Omental fat pad (tissue), 4 donors: ENCODE data around the gene DAPK1. TPM values are rescaled to one million over a fixed set of nuclear protein-coding genes. Genes with fewer than 3 reads are reported as not detected.
A peak's percentile ranks its signal among the peaks of the same experiment; 100 is the strongest.

Source experiments
- ATAC-seq: fragments of 150-250 bp; one replicate; pipeline ENCODE4 v1.9.1; 2016; ENCODE audit warnings: mild to moderate bottlenecking, moderate library complexity; ENCODE audit not compliant: low FRiP score
- DNase-seq: peaks from one replicate; pipeline ENCODE4 v3.0.0-alpha.2; 2019; ENCODE audit warnings: low spot score
- total RNA-seq, 4 donors: library from RNA; depleted of rRNA; stranded (reverse); fragments of >200 nt; gene quantifications; one replicate each; pipeline ENCODE4 v1.1.0, GENCODE V29; 2016
- TF ChIP-seq, protein P1 (sequence below), 3 donors: fragments of 450-650 bp; IDR thresholded peaks; one replicate each; pipeline ENCODE4 v1.5.1; 2016 to 2017; ENCODE audit warnings: antibody characterized with exemption in 3 of 3, mild to moderate bottlenecking in 3 of 3, moderate library complexity in 2 of 3

The DAPK1 gene
- total RNA-seq, 4 donors from 2014 or later = 56.1 to 214 (median 88.1) TPM

GRCh38 chr9:87601595-87601994 is 103.9 kb downstream of the DAPK1 start:
- TF ChIP-seq, protein P1, sequence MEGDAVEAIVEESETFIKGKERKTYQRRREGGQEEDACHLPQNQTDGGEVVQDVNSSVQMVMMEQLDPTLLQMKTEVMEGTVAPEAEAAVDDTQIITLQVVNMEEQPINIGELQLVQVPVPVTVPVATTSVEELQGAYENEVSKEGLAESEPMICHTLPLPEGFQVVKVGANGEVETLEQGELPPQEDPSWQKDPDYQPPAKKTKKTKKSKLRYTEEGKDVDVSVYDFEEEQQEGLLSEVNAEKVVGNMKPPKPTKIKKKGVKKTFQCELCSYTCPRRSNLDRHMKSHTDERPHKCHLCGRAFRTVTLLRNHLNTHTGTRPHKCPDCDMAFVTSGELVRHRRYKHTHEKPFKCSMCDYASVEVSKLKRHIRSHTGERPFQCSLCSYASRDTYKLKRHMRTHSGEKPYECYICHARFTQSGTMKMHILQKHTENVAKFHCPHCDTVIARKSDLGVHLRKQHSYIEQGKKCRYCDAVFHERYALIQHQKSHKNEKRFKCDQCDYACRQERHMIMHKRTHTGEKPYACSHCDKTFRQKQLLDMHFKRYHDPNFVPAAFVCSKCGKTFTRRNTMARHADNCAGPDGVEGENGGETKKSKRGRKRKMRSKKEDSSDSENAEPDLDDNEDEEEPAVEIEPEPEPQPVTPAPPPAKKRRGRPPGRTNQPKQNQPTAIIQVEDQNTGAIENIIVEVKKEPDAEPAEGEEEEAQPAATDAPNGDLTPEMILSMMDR (IDR thresholded peaks at IDR 0.05) = no peak
- ATAC-seq (no peak), DNase-seq (no peak)

DNA sequence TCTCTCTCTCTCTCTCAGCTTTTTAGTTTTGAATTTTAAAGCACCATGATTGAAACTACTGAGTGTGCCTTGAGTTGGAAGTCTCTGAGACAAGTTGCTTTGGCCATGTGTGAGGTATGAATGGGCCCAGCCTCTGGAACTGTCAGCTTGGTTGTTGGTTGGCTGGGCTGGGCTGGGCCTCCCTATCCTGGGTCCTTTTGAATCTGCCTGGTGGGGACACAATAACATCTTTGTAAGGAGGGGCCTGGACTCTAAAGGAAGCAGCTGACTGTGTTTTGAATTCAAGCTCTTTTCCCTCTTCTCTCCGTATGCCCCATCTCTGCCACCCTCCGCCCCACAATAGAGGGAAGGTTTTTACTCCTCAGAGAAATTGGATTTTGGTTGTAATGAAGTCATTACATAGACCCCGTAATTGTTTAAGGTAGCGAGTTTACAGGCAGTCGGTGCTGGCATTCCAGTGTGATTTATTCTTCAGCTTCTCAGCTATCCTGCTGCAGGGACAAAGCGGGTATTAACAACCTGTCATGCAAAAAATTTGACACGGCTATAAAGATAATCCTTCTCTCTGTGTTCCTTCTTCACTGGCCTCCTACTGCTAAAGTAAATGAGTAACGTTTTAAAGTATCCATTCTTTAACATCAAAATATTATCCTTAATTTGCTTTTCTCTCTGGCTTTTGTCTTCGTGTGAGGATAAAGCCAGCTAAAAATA is 105.4 kb downstream of the DAPK1 start:
- DNase-seq = no peak
- TF ChIP-seq, protein P1 (IDR thresholded peaks at IDR 0.05) = no peak
- ATAC-seq = no peak

DNA sequence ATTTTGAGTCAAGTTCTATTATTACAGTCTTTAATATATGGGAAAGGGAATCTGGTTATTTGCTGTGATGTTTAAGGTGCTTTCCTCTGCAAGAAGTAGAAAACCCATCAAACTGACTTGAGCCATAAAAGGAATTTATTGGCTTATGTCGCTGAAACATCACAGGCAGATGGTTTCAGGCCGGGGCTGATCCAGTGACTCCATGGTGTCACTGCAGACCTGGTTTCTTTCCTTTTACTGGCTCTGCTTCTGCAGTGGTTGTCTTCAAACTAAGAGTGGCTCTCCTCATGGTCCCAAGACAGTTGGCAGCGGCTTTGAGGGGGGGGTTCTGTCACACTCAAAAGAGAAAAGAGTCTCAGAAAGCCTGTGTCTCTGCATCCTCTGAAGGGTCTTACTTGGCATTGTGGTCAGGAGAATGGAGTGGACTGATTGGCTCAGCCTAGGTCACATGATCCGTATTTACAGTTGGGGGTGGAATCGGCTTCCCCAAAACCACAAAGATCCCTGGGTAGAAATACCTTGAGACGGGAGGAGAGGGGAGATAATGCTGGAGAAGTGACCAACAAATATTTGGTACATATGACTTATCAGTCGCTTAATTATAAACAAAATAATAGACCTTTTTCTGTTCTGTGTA is 106.3 kb downstream of the DAPK1 start:
- no peak for ATAC-seq
- TF ChIP-seq, protein P1 (IDR thresholded peaks at IDR 0.05) = no peak
- no peak for DNase-seq

DNA sequence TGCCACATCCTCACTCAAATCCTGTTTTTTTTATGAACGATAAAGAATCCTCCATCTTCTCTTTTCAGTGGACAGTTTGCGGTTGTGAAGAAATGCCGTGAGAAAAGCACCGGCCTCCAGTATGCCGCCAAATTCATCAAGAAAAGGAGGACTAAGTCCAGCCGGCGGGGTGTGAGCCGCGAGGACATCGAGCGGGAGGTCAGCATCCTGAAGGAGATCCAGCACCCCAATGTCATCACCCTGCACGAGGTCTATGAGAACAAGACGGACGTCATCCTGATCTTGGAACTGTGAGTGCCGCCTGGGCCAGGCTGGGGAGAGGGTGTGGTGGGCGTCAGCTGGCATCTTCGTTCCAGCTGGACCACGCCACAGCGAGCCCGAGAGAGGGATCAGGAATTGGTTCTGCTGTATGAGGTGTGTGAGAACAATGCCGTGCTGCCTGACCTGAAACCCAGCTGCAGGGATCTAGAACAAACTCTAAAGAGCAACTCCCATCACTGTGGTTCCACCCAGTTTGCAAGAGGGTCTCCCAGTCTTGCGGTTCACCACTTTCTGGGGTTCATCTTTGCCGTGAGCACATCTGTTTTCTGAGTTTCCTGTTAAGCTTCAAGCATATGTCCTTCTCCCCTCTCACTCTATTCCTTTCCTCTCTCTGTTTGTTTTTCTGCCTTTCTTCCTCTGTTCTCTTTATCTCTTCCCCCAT is 107.4 kb downstream of the DAPK1 start:
- DNase-seq = no peak
- TF ChIP-seq, protein P1 (IDR thresholded peaks at IDR 0.05) = no peak

GRCh38 chr9:87605676-87606075 is 108.0 kb downstream of the DAPK1 start:
- TF ChIP-seq, protein P1 (IDR thresholded peaks at IDR 0.05) = no peak
- DNase-seq (no peak), ATAC-seq (no peak)

More for the DNA sequence above, 107.4 kb downstream of the DAPK1 start:
- ATAC-seq = no peak

- DNase-seq (no peak), ATAC-seq (peak; percentile 49)
- TF ChIP-seq, protein P1 (IDR thresholded peaks at IDR 0.05) = no peak
These were observed 109.3 kb downstream of the DAPK1 start for GRCh38 chr9:87606841-87607521.
